Activated T-cell treated with anti-CD3 and anti-CD28 coated beads for 4 hours (primary cell): ENCODE data around the gene TMEM253.

Source experiments
- DNase-seq: peaks from one replicate; pipeline ENCODE4 v3.0.0-alpha.2; 2020

The TMEM253 gene

DNA sequence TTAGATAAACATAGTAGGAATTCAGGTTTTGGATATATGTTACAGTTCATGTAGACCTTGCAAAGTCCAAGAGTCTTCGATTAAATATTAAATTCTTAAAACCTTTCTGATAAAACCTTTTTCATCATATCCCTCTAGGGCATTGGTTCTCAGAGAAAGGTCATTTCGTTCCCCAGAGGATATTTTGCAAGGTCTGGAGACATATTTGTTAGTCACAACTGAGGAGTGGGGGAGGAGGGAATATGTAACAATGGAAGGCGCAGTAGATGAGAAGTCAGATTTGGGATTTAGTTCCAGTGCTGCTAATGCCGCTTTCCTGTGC is 5.3 kb downstream of the TMEM253 start:
- no peak for DNase-seq

DNA sequence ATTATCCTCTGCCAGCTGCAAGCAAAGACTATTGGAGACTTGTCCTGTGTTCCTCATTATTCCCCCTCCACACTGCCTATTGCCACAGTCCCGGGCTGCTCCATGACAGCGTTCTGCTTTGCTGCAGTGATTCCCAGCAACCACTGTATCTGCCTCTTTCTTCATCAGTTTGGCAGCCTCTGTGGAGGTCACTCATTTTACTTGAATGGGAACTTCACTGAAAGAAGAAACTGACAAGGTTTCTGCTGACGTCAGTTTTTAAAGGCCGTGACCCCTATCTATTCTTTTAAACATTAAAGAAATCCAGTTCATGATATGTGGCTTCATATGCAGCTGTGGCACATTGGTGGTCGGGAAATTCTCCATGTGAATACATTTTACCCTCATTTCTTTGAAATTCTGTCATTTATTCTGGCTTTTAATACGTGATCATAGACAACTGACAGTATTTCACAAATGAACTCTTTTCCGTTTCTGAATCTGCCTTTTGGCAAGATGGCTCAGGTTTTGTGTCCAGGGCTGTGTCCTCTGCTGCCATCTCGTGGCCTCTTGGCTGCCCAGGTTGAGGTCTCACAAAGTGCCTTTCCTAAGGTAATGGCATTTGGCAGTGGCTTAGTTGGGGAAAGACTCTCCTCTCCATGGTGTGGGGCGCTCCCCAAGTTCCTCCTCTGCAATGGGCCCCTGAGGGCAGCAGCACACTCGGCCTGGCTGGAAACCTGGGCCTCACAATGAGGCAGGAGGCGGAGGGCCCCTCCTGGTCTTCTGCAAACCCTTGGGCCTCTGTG is 5.8 kb downstream of the TMEM253 start:
- peak; percentile 70 for DNase-seq

DNA sequence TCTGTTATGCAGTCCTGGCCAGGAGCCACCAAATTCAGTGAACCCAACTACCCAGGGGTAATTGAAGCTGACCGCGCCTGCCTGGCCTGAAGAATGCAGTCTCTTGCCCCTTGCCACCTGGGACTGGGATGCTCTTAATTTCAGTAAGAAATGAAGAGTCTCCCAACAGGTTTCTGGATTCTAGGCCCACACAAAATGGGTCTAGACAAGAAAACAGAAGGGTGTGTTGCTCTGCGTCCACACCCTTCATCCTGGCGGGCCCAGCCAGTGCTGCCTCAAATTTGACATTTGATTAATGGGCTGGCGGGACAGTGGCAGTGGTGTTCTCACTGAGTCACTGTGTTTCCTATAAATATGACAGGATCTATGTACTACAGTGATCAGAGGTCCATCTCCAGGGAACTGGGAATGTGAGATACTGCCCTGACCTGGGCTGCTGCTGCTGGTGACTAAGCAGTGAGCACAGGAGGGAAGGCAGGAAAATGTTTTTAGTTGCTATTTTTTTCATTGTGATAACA is 6.5 kb downstream of the TMEM253 start:
- no peak for DNase-seq

DNA sequence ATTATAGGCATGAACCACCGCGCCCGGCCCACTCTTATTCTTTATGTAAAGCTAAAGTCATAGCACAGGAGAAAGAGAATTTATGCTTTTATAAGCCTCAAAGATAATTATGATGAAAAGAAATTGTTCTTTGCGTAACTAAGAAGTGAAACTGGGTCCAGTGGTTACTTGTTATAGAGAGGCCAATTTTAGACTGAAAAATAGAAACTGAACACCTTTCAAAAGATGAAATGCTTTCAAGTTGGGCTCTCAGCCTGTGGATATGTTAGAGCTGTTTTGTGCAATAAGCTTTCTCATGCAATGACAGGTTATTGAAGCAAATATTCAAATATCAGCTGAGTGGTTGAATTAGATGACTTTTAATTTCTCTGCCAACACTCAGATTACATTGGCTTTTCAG is 7.9 kb downstream of the TMEM253 start:
- DNase-seq: no peak

DNA sequence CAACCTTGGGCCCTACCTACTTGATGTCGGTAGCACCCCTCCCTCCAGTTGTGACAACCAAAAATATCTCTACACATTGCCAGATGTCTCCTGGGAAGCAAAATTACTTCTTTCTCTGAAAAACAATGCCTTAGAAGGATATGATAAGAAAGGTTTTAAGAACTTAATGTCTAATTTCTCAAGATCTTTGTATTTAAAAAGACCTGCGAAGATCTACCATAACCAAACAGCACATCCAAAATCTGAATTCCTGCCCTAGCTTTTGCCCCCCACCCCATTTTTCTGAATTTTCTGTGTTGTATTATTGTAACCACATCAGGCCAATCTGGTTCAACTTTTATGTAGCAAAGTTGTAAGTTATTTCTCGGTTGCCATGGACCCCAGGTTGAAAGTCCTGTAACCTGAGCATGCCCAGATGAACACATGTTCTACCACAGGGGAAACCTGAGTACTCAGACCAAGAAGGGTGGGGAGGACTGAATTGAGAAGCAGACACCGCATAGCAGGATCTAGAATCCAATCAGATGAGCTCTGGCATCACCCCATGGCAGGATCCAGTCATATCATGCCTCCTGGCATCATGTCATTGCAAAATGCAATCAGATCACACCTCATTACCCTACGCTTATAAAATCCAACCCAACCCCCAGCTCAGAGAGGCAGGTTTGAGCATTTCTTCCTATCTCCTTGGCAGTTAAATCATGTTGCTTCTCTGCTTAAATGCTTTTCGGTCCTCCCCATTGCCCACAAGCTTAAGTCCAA is 8.7 kb downstream of the TMEM253 start:
- no peak for DNase-seq

DNA sequence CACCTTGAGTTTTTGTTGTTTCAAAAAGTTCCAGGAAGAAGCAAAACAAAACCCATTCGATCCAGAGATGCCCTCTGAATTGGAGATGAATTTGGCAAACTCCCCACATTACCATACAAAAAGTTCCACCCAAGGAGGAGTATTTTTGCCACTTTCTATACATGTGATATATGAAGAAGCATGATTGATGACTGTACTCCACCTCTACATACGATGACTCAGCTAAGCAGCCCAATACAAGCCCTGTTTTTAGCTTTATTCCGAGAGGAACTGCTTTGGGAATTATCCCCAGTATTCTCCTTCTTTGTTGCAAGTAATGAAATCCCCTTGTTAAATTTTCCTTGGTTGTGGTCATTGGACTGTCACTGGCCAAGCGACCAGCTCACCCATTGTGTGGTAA is 11.4 kb downstream of the TMEM253 start:
- DNase-seq: no peak

DNA sequence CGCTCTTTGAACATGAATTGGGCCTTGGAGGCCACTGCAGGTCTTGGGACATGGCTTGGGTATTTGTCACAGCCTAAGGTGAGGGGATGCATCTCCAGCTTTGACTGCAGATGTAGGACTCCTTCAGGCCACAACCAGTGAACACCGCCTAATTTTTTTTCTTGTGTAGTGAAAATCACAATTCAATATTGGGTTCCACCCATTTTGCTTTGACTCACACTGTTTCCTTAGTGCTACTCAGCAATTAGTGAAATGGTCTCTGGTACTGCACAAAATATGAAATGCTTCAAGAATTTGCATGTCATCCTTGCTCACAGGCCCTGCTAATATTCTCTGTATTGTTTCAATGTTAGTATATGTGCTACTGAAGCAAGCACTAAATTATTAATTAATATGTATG is 12.5 kb downstream of the TMEM253 start:
- DNase-seq: no peak

DNA sequence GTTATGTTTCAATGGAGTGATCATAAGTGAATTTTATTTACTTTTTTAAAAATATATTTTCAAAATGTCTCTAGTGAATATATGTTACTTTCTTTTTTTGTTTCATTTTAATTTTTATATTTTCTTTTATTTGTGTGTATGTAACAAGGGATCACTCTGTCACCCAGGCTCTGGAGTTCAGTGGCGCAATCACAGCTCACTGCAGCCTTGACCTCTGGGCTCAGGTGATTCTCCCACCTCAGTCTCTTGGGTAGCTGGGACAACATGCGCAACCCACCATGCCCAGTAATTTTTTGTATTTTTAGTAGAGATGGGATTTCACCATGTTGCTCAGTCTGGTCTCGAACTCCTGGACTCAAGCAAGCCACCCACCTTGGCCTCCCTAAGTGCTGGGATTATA is 18.1 kb downstream of the TMEM253 start:
- no peak for DNase-seq

DNA sequence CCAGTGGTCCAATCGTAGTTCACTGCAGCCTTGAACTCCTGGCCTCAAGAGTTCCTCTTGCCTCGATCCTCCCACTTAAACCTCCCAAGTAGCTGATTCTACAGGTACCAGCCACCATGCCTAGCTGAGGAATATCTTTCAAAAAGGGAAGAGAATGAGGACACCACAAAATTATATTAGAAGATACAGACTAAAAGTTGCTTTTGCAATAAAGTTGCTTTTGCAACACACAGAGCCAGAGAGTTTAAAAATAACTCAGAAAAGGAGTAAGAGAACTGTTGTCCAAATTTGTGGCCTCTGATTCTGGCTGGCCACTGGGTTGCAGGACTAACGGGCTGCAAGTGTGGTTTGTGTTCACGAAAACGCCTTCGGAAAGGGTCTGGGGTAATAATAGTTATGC is 19.8 kb downstream of the TMEM253 start:
- no peak for DNase-seq

DNA sequence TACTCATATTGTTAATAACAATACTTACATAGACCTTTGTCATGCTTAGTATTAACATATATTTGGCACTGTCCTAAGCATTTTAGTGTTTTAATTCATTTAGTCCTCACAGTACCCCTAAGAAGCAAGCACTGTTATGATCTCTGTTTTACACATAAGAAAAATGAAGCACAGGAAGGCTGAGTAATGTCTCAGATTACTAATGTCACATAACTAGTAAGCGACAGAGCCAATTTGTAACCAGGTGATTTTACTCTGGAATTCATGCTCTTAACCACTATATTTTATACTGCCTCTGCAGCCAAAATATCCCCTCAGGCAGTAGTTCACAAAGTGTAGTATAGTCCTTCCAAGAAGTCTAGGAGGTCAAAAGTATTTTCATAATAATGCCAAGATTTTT is 20.3 kb downstream of the TMEM253 start:
- DNase-seq: no peak

DNA sequence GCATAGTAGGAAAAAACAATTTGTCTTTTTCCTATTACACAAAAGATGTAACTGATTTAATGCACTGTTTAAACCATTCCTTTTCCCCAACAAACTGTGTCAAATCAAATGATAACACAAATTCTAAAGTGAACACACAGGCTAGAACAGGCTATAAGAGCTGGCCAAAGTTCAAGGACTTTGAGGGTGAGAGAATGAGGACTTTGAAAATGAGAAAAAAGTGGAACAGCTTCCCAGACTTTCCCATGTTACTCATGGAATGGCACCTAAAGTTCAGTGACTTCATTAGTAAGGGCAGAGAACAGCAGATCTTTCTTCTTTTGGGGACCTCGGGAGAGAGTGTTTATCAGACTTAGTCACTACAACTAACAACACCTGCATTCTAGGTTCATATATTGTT is 22.6 kb downstream of the TMEM253 start:
- no peak for DNase-seq

DNA sequence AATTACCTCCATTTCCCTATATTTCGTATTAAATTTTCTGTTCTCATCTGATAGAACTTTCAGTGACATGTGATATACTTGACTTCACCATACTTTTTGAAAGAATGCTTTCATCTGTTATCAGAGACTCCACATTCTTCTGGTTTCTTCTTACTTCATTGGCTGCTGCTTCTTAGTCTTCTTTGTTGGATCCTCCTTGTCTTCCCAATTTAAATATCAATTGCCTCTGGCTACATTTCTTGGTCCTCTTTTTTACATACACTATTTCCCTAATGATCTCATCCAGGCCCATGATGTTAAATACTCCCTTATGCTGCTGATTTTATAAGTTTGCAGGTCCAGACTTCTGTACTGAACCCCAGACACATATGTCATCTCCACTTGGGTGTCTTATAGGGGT is 33.0 kb downstream of the TMEM253 start:
- DNase-seq: no peak

DNA sequence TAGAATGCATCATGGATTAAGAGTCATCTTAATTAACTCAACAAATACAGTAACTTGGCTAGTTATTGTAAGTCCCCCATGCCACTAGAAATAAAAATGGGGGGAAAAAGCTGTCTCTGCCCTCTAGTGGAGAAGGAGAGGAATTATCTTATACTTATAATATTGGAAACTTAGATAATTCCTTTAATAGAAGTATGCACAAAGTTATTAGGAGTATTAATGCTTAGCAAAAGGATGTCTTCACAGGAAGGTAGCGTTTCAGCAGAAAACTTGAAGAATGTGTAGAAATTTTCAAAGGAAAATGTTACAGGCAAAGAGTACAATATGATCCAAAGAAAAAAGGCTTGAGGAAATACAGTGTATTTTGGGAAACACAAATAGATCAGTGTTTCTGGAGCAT is 35.2 kb downstream of the TMEM253 start:
- DNase-seq: no peak

DNA sequence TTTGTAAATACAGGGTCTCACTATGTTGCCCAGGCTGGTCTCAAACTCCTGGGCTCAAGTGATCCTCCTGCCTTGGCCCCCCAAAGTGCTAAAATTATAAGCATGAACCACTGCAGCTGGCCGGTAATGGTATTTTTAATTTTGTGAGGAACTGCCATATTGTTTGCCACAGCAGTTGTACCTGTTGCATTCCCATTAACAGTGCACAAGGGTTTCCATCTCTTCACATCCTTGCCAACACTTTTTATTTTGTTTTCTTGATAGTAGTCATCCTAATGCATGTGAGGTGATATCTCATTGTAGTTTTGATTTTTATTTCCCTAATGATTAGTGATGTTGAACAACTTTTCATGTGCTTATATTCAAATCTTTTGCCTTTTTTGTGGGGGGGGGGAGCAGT is 41.5 kb downstream of the TMEM253 start:
- DNase-seq: no peak

DNA sequence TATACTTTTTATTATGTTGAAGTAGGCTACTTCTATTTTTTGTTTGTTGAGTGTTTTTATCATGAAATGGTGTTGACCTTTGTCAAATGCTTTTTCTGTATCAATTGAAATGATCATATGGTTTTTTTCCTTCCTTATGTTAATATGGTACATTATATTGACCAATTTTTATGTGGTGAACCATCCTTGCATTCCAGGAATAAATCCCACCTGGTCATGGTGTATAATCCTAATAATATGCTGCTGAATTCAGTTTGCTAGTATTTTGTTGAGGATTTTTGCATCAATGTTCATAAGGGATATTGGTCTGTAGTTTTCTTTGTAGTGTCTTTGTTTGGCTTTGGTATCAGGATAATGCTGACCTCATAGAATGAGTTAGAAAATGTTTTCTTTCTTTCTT is 44.6 kb downstream of the TMEM253 start:
- DNase-seq: no peak

DNA sequence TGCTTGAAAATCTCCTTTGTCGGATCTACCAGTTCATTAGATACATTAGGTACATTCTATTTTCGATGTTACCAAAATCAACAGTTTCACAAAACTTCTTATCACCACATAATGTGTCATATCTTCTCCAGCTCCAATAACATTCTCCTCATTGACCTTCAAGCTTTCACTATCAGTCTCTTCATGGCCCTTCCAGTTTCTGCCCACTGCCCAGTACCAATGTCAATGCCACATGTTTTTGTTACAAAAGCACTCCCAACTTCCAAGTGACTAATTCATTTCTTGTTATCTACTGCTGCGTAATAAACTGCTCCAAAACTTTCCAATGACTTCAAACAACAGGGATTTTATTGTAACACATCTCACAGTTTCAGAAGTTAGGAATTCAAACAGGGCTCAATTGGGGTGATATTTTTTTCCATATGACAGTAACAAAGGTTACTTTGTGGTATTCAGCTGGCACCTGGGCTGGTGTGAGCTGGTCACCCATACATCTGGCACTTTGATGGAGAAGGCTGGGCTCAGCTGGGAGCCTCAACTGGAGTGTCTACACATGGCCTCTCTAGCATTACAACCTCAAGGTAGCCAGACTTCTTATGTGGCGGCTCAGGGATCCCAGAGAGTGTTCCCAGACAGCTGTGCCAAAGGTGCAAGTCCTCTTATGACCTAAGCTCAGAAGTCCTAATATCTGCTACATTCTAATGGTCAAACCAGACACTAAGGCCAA is 48.9 kb downstream of the TMEM253 start:
- no peak for DNase-seq
